GM12873 (cell line): ENCODE measurements around the gene CALML3.

Experiments used
- TF ChIP-seq, protein P1 (sequence below): IDR thresholded peaks from 2 replicates; pipeline ENCODE4 v1.5.1; 2012; ENCODE audit warnings: low read depth, mild to moderate bottlenecking, moderate library complexity, low read length, control low read depth; ENCODE audit not compliant: insufficient read depth; ENCODE audit errors: missing control alignments

The CALML3 gene

DNA sequence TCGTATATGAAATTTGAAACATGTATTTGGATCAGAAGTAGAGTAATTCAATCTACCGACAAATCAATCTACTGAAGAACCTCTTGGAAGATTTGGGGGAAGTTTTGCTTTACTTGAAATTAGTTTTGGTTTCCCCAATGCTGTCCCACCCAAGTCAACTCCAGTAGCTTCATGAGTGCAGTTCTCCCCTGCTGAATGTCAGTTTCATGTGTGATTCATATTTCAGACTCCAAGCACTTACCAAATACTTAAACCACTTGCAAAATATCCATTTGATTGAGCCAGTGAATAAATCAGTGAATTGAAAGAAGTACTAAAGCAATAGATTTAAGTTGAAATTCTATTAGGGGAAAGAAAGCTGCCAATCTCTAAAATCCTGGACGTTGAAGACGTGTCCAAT is 34.7 kb upstream of the CALML3 start:
- TF ChIP-seq, protein P1, sequence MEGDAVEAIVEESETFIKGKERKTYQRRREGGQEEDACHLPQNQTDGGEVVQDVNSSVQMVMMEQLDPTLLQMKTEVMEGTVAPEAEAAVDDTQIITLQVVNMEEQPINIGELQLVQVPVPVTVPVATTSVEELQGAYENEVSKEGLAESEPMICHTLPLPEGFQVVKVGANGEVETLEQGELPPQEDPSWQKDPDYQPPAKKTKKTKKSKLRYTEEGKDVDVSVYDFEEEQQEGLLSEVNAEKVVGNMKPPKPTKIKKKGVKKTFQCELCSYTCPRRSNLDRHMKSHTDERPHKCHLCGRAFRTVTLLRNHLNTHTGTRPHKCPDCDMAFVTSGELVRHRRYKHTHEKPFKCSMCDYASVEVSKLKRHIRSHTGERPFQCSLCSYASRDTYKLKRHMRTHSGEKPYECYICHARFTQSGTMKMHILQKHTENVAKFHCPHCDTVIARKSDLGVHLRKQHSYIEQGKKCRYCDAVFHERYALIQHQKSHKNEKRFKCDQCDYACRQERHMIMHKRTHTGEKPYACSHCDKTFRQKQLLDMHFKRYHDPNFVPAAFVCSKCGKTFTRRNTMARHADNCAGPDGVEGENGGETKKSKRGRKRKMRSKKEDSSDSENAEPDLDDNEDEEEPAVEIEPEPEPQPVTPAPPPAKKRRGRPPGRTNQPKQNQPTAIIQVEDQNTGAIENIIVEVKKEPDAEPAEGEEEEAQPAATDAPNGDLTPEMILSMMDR: no peak

- TF ChIP-seq, protein P1: no peak
These were observed 33.9 kb upstream of the CALML3 start for GRCh38 chr10:5490698-5491464.

- TF ChIP-seq, protein P1: no peak
These were observed 33.3 kb upstream of the CALML3 start for GRCh38 chr10:5491477-5491876.

DNA sequence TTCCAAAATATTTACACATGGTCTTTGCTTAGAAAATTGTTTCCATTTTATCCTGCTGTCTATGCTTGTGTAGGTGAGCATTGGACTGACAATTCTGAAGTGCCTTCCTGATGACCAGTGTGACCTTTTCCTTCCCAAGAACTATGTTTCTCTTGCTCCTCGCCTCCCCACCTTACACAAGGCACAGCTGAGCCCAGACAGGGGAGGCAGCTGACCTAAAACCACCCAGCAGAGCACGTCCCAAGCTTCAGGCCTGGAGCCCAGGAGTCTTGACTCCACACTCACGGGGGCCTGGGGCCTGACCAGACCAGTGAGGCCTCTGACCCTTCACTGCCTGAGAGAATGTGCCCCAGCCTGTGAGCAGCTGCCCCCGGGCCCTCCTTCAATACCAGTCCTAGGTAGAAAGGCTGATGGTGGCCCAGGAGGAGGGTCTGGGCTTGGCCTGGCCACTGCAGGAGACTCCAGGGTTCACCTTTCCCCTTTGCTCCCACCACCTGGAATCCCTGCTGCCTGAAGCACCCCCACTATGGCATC is 32.4 kb upstream of the CALML3 start:
- TF ChIP-seq, protein P1: no peak

DNA sequence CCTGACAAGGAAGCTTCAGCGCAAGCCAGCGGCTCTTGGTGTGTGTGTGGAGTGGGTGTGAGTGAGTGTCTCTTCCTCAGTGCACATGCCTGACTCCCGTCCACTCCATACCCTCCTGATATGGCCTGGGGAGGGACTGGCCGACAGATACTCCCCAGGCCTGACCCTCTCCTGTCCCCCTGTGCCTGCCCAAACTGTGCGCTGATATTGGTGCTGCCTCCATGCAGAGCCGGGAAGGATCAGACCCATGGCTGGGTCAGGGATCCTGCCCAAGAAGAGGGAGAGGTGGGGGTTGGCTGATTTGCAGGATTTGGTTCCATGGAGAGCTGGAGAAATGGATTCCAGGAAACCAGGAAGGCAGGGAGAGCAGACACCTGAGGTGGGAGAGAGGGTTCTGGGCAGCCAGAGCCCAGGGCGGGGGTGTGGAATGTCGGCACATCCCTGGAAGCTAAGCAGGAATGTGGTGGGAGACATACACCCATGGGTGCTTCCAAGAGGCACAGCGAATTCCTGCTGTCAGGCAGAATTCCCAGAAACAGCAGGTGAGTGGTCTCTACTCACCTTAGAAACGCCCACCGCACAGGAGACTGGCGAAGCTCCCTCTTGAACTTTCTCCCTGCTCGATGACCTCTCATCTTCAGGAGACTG is 31.7 kb upstream of the CALML3 start:
- TF ChIP-seq, protein P1: no peak

GRCh38 chr10:5493691-5494090 is 31.1 kb upstream of the CALML3 start:
- TF ChIP-seq, protein P1: no peak

GRCh38 chr10:5494611-5495010 is 30.1 kb upstream of the CALML3 start:
- TF ChIP-seq, protein P1: no peak
